Stomach (tissue), 9 donors: ENCODE data around the gene RILP. TPM values are rescaled to one million over a fixed set of nuclear protein-coding genes. Genes with fewer than 3 reads are reported as not detected.

Experiments used
- DNase-seq, 2 donors: peaks; one replicate each; pipeline versions ENCODE4 v3.0.0 to v3.0.0-alpha.2; 2013 to 2019
- H3K27ac ChIP-seq, 5 donors: fragments of 200-600 bp in 4 of 5; sonication (generic) in 4 of 5; one replicate each; pipeline ENCODE4 v1.5.1; 2013 to 2019; ENCODE audit warnings: mild to moderate bottlenecking in 1 of 5, moderate library complexity in 1 of 5
- H3K27me3 ChIP-seq, 3 donors: fragments of 200-600 bp; sonication (generic); one replicate each; pipeline ENCODE4 v1.5.1; 2017 to 2019; ENCODE audit warnings: mixed run types in 1 of 3
- H3K36me3 ChIP-seq, 4 donors: fragments of 200-600 bp; sonication (generic); 1 replicate in 3 of 4; 2 replicates in 1 of 4; pipeline ENCODE4 v1.5.1; 2016 to 2019
- H3K4me1 ChIP-seq, 4 donors: fragments of 200-600 bp; sonication (generic); one replicate each; pipeline ENCODE4 v1.5.1; 2016 to 2019
- H3K4me3 ChIP-seq, 4 donors: fragments of 200-600 bp; sonication (generic) in 3 of 4; one replicate each; pipeline ENCODE4 v1.5.1; 2016 to 2019; ENCODE audit warnings: mild to moderate bottlenecking in 1 of 4
- H3K9me3 ChIP-seq, 4 donors: fragments of 200-600 bp; sonication (generic); one replicate each; pipeline ENCODE4 v1.5.1; 2016 to 2019
- CTCF ChIP-seq, 7 experiments: fragments of 450-650 bp in 4 of 7; fragments of 200-600 bp in 3 of 7; sonication (generic) in 3 of 7; IDR thresholded peaks; one replicate each; pipeline ENCODE4 v1.5.1; 2016 to 2019; ENCODE audit warnings: antibody characterized with exemption in 7 of 7, control low read depth in 2 of 7, mild to moderate bottlenecking in 1 of 7
- EP300 ChIP-seq: sonication (generic); formaldehyde crosslinking; IDR thresholded peaks from one replicate; pipeline ENCODE4 v1.6.1; 2017; ENCODE audit warnings: antibody characterized with exemption
- POLR2A ChIP-seq, 4 donors: fragments of 450-650 bp; IDR thresholded peaks; one replicate each; pipeline ENCODE4 v1.6.1; 2016; ENCODE audit warnings: antibody characterized with exemption in 4 of 4, control low read depth in 2 of 4, mild to moderate bottlenecking in 1 of 4, moderate library complexity in 1 of 4
- POLR2AphosphoS5 ChIP-seq, 3 donors: sonication (generic); formaldehyde crosslinking; IDR thresholded peaks; one replicate each; pipeline ENCODE4 v1.6.1; 2016; ENCODE audit warnings: antibody characterized with exemption in 3 of 3
- WGBS, 5 donors: extraction: QIAGEN DNeasy Blood & Tissue Kit in 3 of 5; methylation state at CpG; one replicate each; pipeline versions ENCODE4 v1.1.5 to v1.1.7; 2013 to 2018; 5-methylcytosine and 5-hydroxymethylcytosine counted together
- intact Hi-C: fragments of 100-400 bp; cut with DNase I; formaldehyde crosslinking; loops from one replicate; pipeline ENCODE4 v1.15.1; 2023; ENCODE audit warnings: low total_unique reads
- polyA plus RNA-seq, 3 donors: library from polyadenylated mRNA; stranded (reverse); fragments of 200-250 nt; gene quantifications; one replicate each; pipeline ENCODE4 v1.2.3, GENCODE V29; 2013
- total RNA-seq, 5 donors: library from RNA; depleted of rRNA; stranded (reverse); fragments of >200 nt; gene quantifications; one replicate each; pipeline versions ENCODE4 v1.1.0 to v1.2.3, GENCODE V29; 2014 to 2016
- donor health status: healthy with polysubstance abuse.
- donor health status: Bipolar disorder and iron deficiency.
- donor health status: healthy.

Gene RILP
- total and polyA plus RNA-seq, 8 donors, result 8.6 to 284 (median 25.8) TPM

- no peaks in the 10 kb centered on the region for H3K9me3 ChIP-seq
- H3K4me3 ChIP-seq, result no peak overlapping the region
- H3K27ac ChIP-seq, result no peak overlapping the region
- H3K4me1 ChIP-seq, result peaks cover 0 to 12% (median 5%) of the 10 kb centered on the region in 4 donors
- TF ChIP-seq POLR2A (IDR thresholded peaks at IDR 0.05) (no peak), CTCF (IDR thresholded peaks at IDR 0.05) (no peak), POLR2AphosphoS5 (IDR thresholded peaks at IDR 0.05) (no peak), EP300 (no peak)
- intact Hi-C loops, result no loop called here
- H3K27me3 ChIP-seq, result no peaks in the 10 kb centered on the region
- no peak for DNase-seq
- 82 to 90% (median 87%) methylated on average over 10 of the region's 10 CpGs for WGBS, 5 donors
- peaks cover 0 to 26% (median 19%) of the 10 kb centered on the region in 4 donors for H3K36me3 ChIP-seq
Observed at GRCh38 chr17:1635675-1636465, 13.8 kb downstream of the RILP start.

DNA sequence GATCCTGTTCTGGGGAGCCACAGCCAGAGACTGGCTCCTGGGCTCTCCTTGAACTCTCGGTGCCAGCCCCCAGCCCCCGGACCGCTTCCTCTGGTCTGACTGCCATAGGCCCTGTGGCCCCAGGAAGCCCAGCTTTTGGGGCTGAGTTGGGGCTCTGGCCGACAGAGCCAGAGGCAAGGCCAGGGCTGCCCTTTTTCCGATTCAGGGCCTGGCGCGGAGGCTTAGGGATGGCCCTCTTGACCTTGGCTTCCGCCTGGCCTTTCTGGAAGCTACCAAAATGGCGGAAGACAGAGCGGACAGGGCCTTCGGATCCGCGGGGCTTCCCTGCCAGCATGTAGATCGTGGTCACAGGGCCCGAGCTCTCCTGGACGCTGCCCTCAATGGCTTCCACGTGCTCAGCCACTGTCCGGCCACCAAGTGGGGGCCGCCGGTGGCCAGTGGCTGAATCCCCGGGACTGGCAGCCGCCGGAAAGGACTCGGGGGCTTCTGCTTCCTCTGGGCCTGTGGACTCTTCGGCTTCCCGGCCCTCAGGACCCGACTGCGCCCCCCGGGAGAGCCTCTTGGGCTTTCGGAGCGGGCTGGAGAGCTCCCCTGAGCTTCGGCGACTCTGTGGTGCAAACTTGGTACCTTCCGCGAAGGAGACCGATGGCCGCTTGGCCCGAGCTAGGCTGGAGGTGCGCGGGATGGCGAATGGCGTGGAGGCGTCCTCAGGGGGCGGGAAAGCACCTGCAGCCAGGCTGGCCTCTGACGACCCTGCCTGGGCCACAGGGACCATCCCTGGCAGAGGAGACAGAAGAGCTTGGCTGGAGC lies 14.6 kb downstream of the RILP start:
- H3K27ac ChIP-seq, result no peak overlapping the region
- H3K9me3 ChIP-seq, result no peaks in the 10 kb centered on the region
- 95 to 96% (median 95%) methylated on average over 29 to 45 of the region's 45 CpGs for WGBS, 5 donors
- H3K4me1 ChIP-seq, result peaks cover 0 to 8% (median 3%) of the 10 kb centered on the region in 4 donors
- no peak overlapping the region for H3K4me3 ChIP-seq
- DNase-seq, result peak in 1 of 2 donors; percentile 1
- H3K36me3 ChIP-seq, result peaks cover 0 to 26% (median 19%) of the 10 kb centered on the region in 4 donors
- intact Hi-C loops, result loop anchor here (5.0 kb wide), 1 partner anchor 63 kb away; no protein-coding TSS in a partner anchor
- no peaks in the 10 kb centered on the region for H3K27me3 ChIP-seq
- TF ChIP-seq POLR2AphosphoS5 (IDR thresholded peaks at IDR 0.05) (no peak), EP300 (no peak), CTCF (IDR thresholded peaks at IDR 0.05) (no peak), POLR2A (IDR thresholded peaks at IDR 0.05) (no peak)

DNA sequence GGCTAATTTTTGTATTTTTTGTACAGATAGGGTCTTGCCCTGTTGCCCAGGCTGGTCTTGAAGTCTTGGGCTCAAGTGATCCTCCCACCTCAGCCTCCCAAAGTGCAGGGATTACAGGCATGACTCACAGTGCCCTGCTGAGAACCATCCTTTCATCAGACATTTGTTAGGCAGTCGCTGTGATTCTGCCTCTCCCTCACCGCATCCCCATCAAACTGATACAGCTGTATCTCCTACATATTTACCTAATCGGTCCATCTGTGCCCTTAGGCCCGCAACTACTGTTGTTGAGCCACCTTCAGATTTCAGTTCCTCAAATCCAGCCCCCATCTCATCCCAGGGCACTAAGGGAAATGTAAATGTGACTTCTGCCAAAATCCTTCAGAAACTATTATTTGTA lies 19.0 kb downstream of the RILP start:
- intact Hi-C loops, result loop anchor here (5.0 kb wide), 1 partner anchor 58 kb away; no protein-coding TSS in a partner anchor
- 70 to 85% (median 80%) methylated on average over 4 of the region's 4 CpGs for WGBS, 5 donors
- no peak overlapping the region for H3K27ac ChIP-seq

More for the DNA sequence above, 19.0 kb downstream of the RILP start:
- DNase-seq, result no peak
- no peak for TF ChIP-seq POLR2A (IDR thresholded peaks at IDR 0.05)
- no peak for TF ChIP-seq POLR2AphosphoS5 (IDR thresholded peaks at IDR 0.05)
- TF ChIP-seq EP300, result no peak
- no peak for TF ChIP-seq CTCF (IDR thresholded peaks at IDR 0.05)
- Histone ChIP-seq H3K9me3 (no peaks in the 10 kb centered on the region), H3K4me1 (peaks cover 26 to 41% (median 38%) of the 10 kb centered on the region in 4 donors), H3K36me3 (peaks cover 0 to 14% (median 10%) of the 10 kb centered on the region in 4 donors), H3K27me3 (no peaks in the 10 kb centered on the region), H3K4me3 (no peak overlapping the region)
